Measurements from ENCODE around the gene APOA1. TPM values are rescaled to one million over a fixed set of nuclear protein-coding genes. Genes with fewer than 3 reads are reported as not detected.
"Not testable (repeated sequence)": the region's sequence is repeated elsewhere in the genome, so short reads cannot be mapped to it uniquely, and the experiment has no call there.

APOA1 gene
- total RNA-seq, 2 experiments from 2014 or later = not detected

GRCh38 chr11:116840224-116840745 is 2.9 kb upstream of the APOA1 start:
- ChIA-PET POLR2A (no interaction called here), CTCF (interaction anchor here (0.9 to 1.0 kb wide), 2 partner anchors 49 to 299 kb away, joined by 3 to 5 read pairs; partner anchors contain the start of gene APOA5)
- Mint-ChIP-seq H3K27ac (no peak overlapping the region), H3K36me3 (ENCODE audit: low read depth) (peaks cover 6% of the 10 kb centered on the region), H3K4me1 (peaks cover 11% of the 10 kb centered on the region), H3K9me3 (no peaks in the 10 kb centered on the region), H3K27me3 (no peaks in the 10 kb centered on the region), H3K4me3 (no peak overlapping the region)
- no peak for DNase-seq

- no peak overlapping the region for H3K27ac Mint-ChIP-seq
- no peaks in the 10 kb centered on the region for H3K36me3 Mint-ChIP-seq (ENCODE audit: low read depth)
- H3K4me1 Mint-ChIP-seq = peaks cover 18% of the 10 kb centered on the region
- no peaks in the 10 kb centered on the region for H3K27me3 Mint-ChIP-seq
- ChIA-PET POLR2A (interaction anchor here (4.4 kb wide), 1 partner anchor 12 kb away, joined by 93 read pairs; no protein-coding TSS in a partner anchor), CTCF (interaction anchor here (1.2 kb wide), 1 partner anchor 13 kb away, joined by 3 read pairs; no protein-coding TSS in a partner anchor)
- H3K4me3 Mint-ChIP-seq = no peak overlapping the region
- no peaks in the 10 kb centered on the region for H3K9me3 Mint-ChIP-seq
- no peak for DNase-seq
Measured at GRCh38 chr11:116838321-116839084, 1.1 kb upstream of the APOA1 start.

GRCh38 chr11:116836632-116836991 is 810 bp downstream of the APOA1 start:
- H3K27ac Mint-ChIP-seq = no peak overlapping the region
- ChIA-PET POLR2A (interaction anchor here (1.0 to 4.4 kb wide), 10 partner anchors 14 to 394 kb away, joined by 3 to 93 read pairs (median 6); partner anchors contain the start of genes APOA5, PAFAH1B2, SIDT2 and ZPR1), CTCF (interaction anchor here (1.0 to 5.5 kb wide), 40 partner anchors 10 to 394 kb away, joined by 3 to 158 read pairs (median 6); partner anchors contain the start of genes APOA4, APOA5, SIDT2 and ZPR1)
- no peaks in the 10 kb centered on the region for H3K27me3 Mint-ChIP-seq
- no peaks in the 10 kb centered on the region for H3K36me3 Mint-ChIP-seq (ENCODE audit: low read depth)
- no peaks in the 10 kb centered on the region for H3K9me3 Mint-ChIP-seq
- no peak for DNase-seq
- H3K4me3 Mint-ChIP-seq = no peak overlapping the region
- peaks cover 18% of the 10 kb centered on the region for H3K4me1 Mint-ChIP-seq

- Mint-ChIP-seq H3K27ac (peak overlapping the region; percentile 26), H3K4me3 (peak overlapping the region; percentile 61), H3K36me3 (ENCODE audit: low read depth) (no peaks in the 10 kb centered on the region), H3K9me3 (no peaks in the 10 kb centered on the region), H3K27me3 (no peaks in the 10 kb centered on the region), H3K4me1 (peaks cover 18% of the 10 kb centered on the region)
- POLR2A ChIA-PET = interaction anchor here (0.7 to 4.4 kb wide), 18 partner anchors 14 to 395 kb away, joined by 3 to 93 read pairs (median 4); partner anchors contain the start of genes APOA5, BUD13, PAFAH1B2 and SIDT2
- DNase-seq = peak; percentile 86
- CTCF ChIA-PET = interaction anchor here (0.6 to 5.5 kb wide), 60 partner anchors 11 to 395 kb away, joined by 3 to 158 read pairs (median 5); partner anchors contain the start of genes APOA4, APOA5, SIDT2 and ZPR1
Measured at GRCh38 chr11:116835791-116836631, 1.4 kb downstream of the APOA1 start.

GRCh38 chr11:116835042-116835772 is 2.2 kb downstream of the APOA1 start:
- ChIA-PET POLR2A (interaction anchor here (0.7 to 4.4 kb wide), 16 partner anchors 15 to 396 kb away, joined by 3 to 93 read pairs (median 4); partner anchors contain the start of genes APOA5, BUD13, SIDT2 and SIK3), CTCF (interaction anchor here (0.6 to 5.5 kb wide), 58 partner anchors 12 to 395 kb away, joined by 3 to 158 read pairs (median 5); partner anchors contain the start of genes APOA4, APOA5, SIDT2 and ZPR1)
- Mint-ChIP-seq H3K27me3 (no peaks in the 10 kb centered on the region), H3K36me3 (ENCODE audit: low read depth) (no peaks in the 10 kb centered on the region), H3K4me3 (peak overlapping the region; percentile 61), H3K4me1 (peaks cover 18% of the 10 kb centered on the region), H3K27ac (no peak overlapping the region), H3K9me3 (no peaks in the 10 kb centered on the region)
- DNase-seq = no peak

- ChIA-PET CTCF (interaction anchor here (2.0 to 5.5 kb wide), 5 partner anchors 11 to 272 kb away, joined by 8 to 158 read pairs (median 31); partner anchors contain the start of genes APOA4, APOA5 and ZPR1), POLR2A (interaction anchor here (1.1 to 4.4 kb wide), 3 partner anchors 16 to 74 kb away, joined by 3 to 93 read pairs (median 9); partner anchors contain the start of gene BUD13)
- peaks cover 18% of the 10 kb centered on the region for H3K4me1 Mint-ChIP-seq
- H3K27ac Mint-ChIP-seq; H3K4me3 Mint-ChIP-seq; H3K36me3 Mint-ChIP-seq (ENCODE audit: low read depth); H3K27me3 Mint-ChIP-seq; DNase-seq; H3K9me3 Mint-ChIP-seq: not testable (repeated sequence)
Measured at GRCh38 chr11:116834535-116835041, 2.8 kb downstream of the APOA1 start.

- Mint-ChIP-seq H3K27ac (no peak overlapping the region), H3K36me3 (ENCODE audit: low read depth) (no peaks in the 10 kb centered on the region), H3K9me3 (no peaks in the 10 kb centered on the region), H3K27me3 (no peaks in the 10 kb centered on the region), H3K4me3 (no peak overlapping the region), H3K4me1 (peaks cover 18% of the 10 kb centered on the region)
- ChIA-PET CTCF (interaction anchor here (1.3 to 5.5 kb wide), 3 partner anchors 17 to 44 kb away, joined by 4 to 158 read pairs (median 116); partner anchors contain the start of genes APOA5 and ZPR1), POLR2A (interaction anchor here (4.4 kb wide), 1 partner anchor 17 kb away, joined by 93 read pairs; no protein-coding TSS in a partner anchor)
- no peak for DNase-seq
Measured at GRCh38 chr11:116833816-116834534, 3.4 kb downstream of the APOA1 start.

- no peak for DNase-seq
- Mint-ChIP-seq H3K4me3 (no peak overlapping the region), H3K27me3 (no peaks in the 10 kb centered on the region), H3K4me1 (peaks cover 16% of the 10 kb centered on the region), H3K9me3 (no peaks in the 10 kb centered on the region), H3K27ac (no peak overlapping the region), H3K36me3 (ENCODE audit: low read depth) (no peaks in the 10 kb centered on the region)
- ChIA-PET POLR2A (no interaction called here), CTCF (interaction anchor here (1.3 to 5.5 kb wide), 2 partner anchors 18 to 43 kb away, joined by 4 to 158 read pairs; partner anchors contain the start of genes APOA5 and ZPR1)
Measured at GRCh38 chr11:116833491-116833815, 4.0 kb downstream of the APOA1 start.

- Mint-ChIP-seq H3K27ac (no peak overlapping the region), H3K36me3 (ENCODE audit: low read depth) (no peaks in the 10 kb centered on the region), H3K9me3 (no peaks in the 10 kb centered on the region), H3K4me3 (no peak overlapping the region), H3K27me3 (no peaks in the 10 kb centered on the region), H3K4me1 (peaks cover 16% of the 10 kb centered on the region)
- POLR2A ChIA-PET = no interaction called here
- CTCF ChIA-PET = interaction anchor here (1.3 to 5.5 kb wide), 2 partner anchors 19 to 42 kb away, joined by 4 to 158 read pairs; partner anchors contain the start of genes APOA5 and ZPR1
- no peak for DNase-seq
Measured at GRCh38 chr11:116832350-116833290, 4.8 kb downstream of the APOA1 start.

- H3K9me3 Mint-ChIP-seq = no peaks in the 10 kb centered on the region
- no peaks in the 10 kb centered on the region for H3K36me3 Mint-ChIP-seq (ENCODE audit: low read depth)
- H3K4me1 Mint-ChIP-seq = peaks cover 16% of the 10 kb centered on the region
- ChIA-PET POLR2A (no interaction called here), CTCF (no interaction called here)
- no peak for DNase-seq
- H3K27ac Mint-ChIP-seq = no peak overlapping the region
- H3K4me3 Mint-ChIP-seq = no peak overlapping the region
- no peaks in the 10 kb centered on the region for H3K27me3 Mint-ChIP-seq
Measured at GRCh38 chr11:116831790-116832349, 5.6 kb downstream of the APOA1 start.
